ENCODE data around the gene CD300LF. TPM values are rescaled to one million over a fixed set of nuclear protein-coding genes. Genes with fewer than 3 reads are reported as not detected.

The CD300LF gene
- total RNA-seq, 2 experiments from 2014 or later, result not detected

- ATAC-seq (no peak), DNase-seq (no peak)
- Mint-ChIP-seq H3K4me1 (ENCODE audit: low read depth) (peaks cover 15% of the 10 kb centered on the region), H3K36me3 (ENCODE audit: low read depth) (no peaks in the 10 kb centered on the region), H3K9me3 (ENCODE audit: insufficient read depth) (no peaks in the 10 kb centered on the region), H3K4me3 (no peak overlapping the region), H3K27me3 (ENCODE audit: low read depth) (peaks cover 42% of the 10 kb centered on the region), H3K27ac (no peak overlapping the region)
- ChIA-PET CTCF (interaction anchor here (2.3 kb wide), 1 partner anchor 25 kb away, joined by 10 read pairs; no protein-coding TSS in a partner anchor), POLR2A (interaction anchor here (0.6 kb wide), 1 partner anchor 12 kb away, joined by 3 read pairs; no protein-coding TSS in a partner anchor)
Observed at GRCh38 chr17:74682028-74682427, 30.7 kb downstream of the CD300LF start.

- no peak overlapping the region for H3K27ac Mint-ChIP-seq
- H3K27me3 Mint-ChIP-seq (ENCODE audit: low read depth), result peaks cover 43% of the 10 kb centered on the region
- ATAC-seq, result no peak
- CTCF ChIA-PET, result interaction anchor here (2.3 kb wide), 1 partner anchor 24 kb away, joined by 10 read pairs; no protein-coding TSS in a partner anchor
- no peak overlapping the region for H3K4me3 Mint-ChIP-seq
- POLR2A ChIA-PET, result no interaction called here
- no peak for DNase-seq
- H3K9me3 Mint-ChIP-seq (ENCODE audit: insufficient read depth), result no peaks in the 10 kb centered on the region
- H3K4me1 Mint-ChIP-seq (ENCODE audit: low read depth), result peaks cover 15% of the 10 kb centered on the region
- H3K36me3 Mint-ChIP-seq (ENCODE audit: low read depth), result no peaks in the 10 kb centered on the region
Observed at GRCh38 chr17:74680941-74681340, 31.8 kb downstream of the CD300LF start.

- Mint-ChIP-seq H3K36me3 (ENCODE audit: low read depth) (no peaks in the 10 kb centered on the region), H3K27me3 (ENCODE audit: low read depth) (peaks cover 41% of the 10 kb centered on the region), H3K4me3 (no peak overlapping the region), H3K4me1 (ENCODE audit: low read depth) (peaks cover 15% of the 10 kb centered on the region), H3K27ac (no peak overlapping the region), H3K9me3 (ENCODE audit: insufficient read depth) (no peaks in the 10 kb centered on the region)
- POLR2A ChIA-PET, result no interaction called here
- ATAC-seq, result no peak
- no peak for DNase-seq
- CTCF ChIA-PET, result interaction anchor here (2.3 kb wide), 1 partner anchor 23 kb away, joined by 10 read pairs; no protein-coding TSS in a partner anchor
Observed at GRCh38 chr17:74680213-74680612, 32.5 kb downstream of the CD300LF start.

GRCh38 chr17:74679374-74679773, 33.3 kb downstream of the CD300LF start:
- ChIA-PET POLR2A (no interaction called here), CTCF (no interaction called here)
- Mint-ChIP-seq H3K36me3 (ENCODE audit: low read depth) (no peaks in the 10 kb centered on the region), H3K4me3 (no peak overlapping the region), H3K9me3 (ENCODE audit: insufficient read depth) (no peaks in the 10 kb centered on the region), H3K27ac (no peak overlapping the region), H3K4me1 (ENCODE audit: low read depth) (peaks cover 15% of the 10 kb centered on the region), H3K27me3 (ENCODE audit: low read depth) (peaks cover 44% of the 10 kb centered on the region)
- no peak for ATAC-seq
- no peak for DNase-seq

- Mint-ChIP-seq H3K9me3 (ENCODE audit: insufficient read depth) (no peaks in the 10 kb centered on the region), H3K27ac (no peak overlapping the region), H3K27me3 (ENCODE audit: low read depth) (peaks cover 44% of the 10 kb centered on the region), H3K36me3 (ENCODE audit: low read depth) (no peaks in the 10 kb centered on the region), H3K4me3 (no peak overlapping the region), H3K4me1 (ENCODE audit: low read depth) (peaks cover 15% of the 10 kb centered on the region)
- ChIA-PET POLR2A (no interaction called here), CTCF (interaction anchor here (1.6 to 3.8 kb wide), 2 partner anchors 21 to 59 kb away, joined by 5 to 29 read pairs; partner anchors contain the start of gene RAB37)
- DNase-seq (no peak), ATAC-seq (no peak)
Observed at GRCh38 chr17:74678541-74678940, 34.2 kb downstream of the CD300LF start.

GRCh38 chr17:74677558-74678466, 34.9 kb downstream of the CD300LF start:
- no peak for ATAC-seq

GRCh38 chr17:74671031-74671771, 41.5 kb downstream of the CD300LF start:
- Mint-ChIP-seq H3K4me1 (ENCODE audit: low read depth) (no peaks in the 10 kb centered on the region), H3K9me3 (ENCODE audit: insufficient read depth) (peaks cover 3% of the 10 kb centered on the region), H3K27me3 (ENCODE audit: low read depth) (peaks cover 56% of the 10 kb centered on the region), H3K4me3 (no peak overlapping the region), H3K27ac (no peak overlapping the region), H3K36me3 (ENCODE audit: low read depth) (no peaks in the 10 kb centered on the region)
- CTCF ChIA-PET, result interaction anchor here (0.6 to 6.6 kb wide), 4 partner anchors 13 to 191 kb away, joined by 3 to 40 read pairs (median 19); partner anchors contain the start of gene RAB37
- ATAC-seq (peak; percentile 99), DNase-seq (peak; percentile 86)
- POLR2A ChIA-PET, result interaction anchor here (0.5 to 1.0 kb wide), 2 partner anchors 22 to 65 kb away, joined by 3 read pairs; no protein-coding TSS in a partner anchor

More at GRCh38 chr17:74677558-74678466, 34.9 kb downstream of the CD300LF start:
- H3K36me3 Mint-ChIP-seq (ENCODE audit: low read depth), result no peaks in the 10 kb centered on the region
- peak; percentile 25 for DNase-seq
- ChIA-PET CTCF (interaction anchor here (1.6 to 3.8 kb wide), 3 partner anchors 20 to 60 kb away, joined by 5 to 29 read pairs (median 6); partner anchors contain the start of gene RAB37), POLR2A (no interaction called here)
- H3K4me1 Mint-ChIP-seq (ENCODE audit: low read depth), result peaks cover 15% of the 10 kb centered on the region
- H3K27ac Mint-ChIP-seq, result no peak overlapping the region
- H3K27me3 Mint-ChIP-seq (ENCODE audit: low read depth), result peaks cover 44% of the 10 kb centered on the region
- no peak overlapping the region for H3K4me3 Mint-ChIP-seq
- no peaks in the 10 kb centered on the region for H3K9me3 Mint-ChIP-seq (ENCODE audit: insufficient read depth)

- DNase-seq (no peak), ATAC-seq (no peak)
- Mint-ChIP-seq H3K4me1 (ENCODE audit: low read depth) (no peaks in the 10 kb centered on the region), H3K27ac (no peak overlapping the region), H3K27me3 (ENCODE audit: low read depth) (peaks cover 54% of the 10 kb centered on the region), H3K36me3 (ENCODE audit: low read depth) (no peaks in the 10 kb centered on the region), H3K4me3 (no peak overlapping the region), H3K9me3 (ENCODE audit: insufficient read depth) (peaks cover 3% of the 10 kb centered on the region)
- CTCF ChIA-PET, result interaction anchor here (6.0 to 6.6 kb wide), 2 partner anchors 12 to 67 kb away, joined by 35 to 40 read pairs; partner anchors contain the start of gene RAB37
- POLR2A ChIA-PET, result interaction anchor here (1.0 kb wide), 1 partner anchor 66 kb away, joined by 3 read pairs; no protein-coding TSS in a partner anchor
Observed at GRCh38 chr17:74670329-74670728, 42.4 kb downstream of the CD300LF start.

GRCh38 chr17:74663561-74663960, 49.2 kb downstream of the CD300LF start:
- ATAC-seq, result no peak

GRCh38 chr17:74659889-74660288, 52.8 kb downstream of the CD300LF start:
- Mint-ChIP-seq H3K9me3 (ENCODE audit: insufficient read depth) (no peaks in the 10 kb centered on the region), H3K27me3 (ENCODE audit: low read depth) (peaks cover 56% of the 10 kb centered on the region), H3K4me1 (ENCODE audit: low read depth) (peaks cover 5% of the 10 kb centered on the region), H3K4me3 (no peak overlapping the region), H3K36me3 (ENCODE audit: low read depth) (no peaks in the 10 kb centered on the region), H3K27ac (no peak overlapping the region)
- ChIA-PET CTCF (interaction anchor here (1.0 to 6.6 kb wide), 4 partner anchors 11 to 111 kb away, joined by 4 to 284 read pairs (median 22); partner anchors contain the start of gene RAB37), POLR2A (interaction anchor here (0.9 kb wide), 1 partner anchor 78 kb away, joined by 3 read pairs; no protein-coding TSS in a partner anchor)
- no peak for ATAC-seq
- no peak for DNase-seq

More at GRCh38 chr17:74663561-74663960, 49.2 kb downstream of the CD300LF start:
- no peak overlapping the region for H3K27ac Mint-ChIP-seq
- no peaks in the 10 kb centered on the region for H3K9me3 Mint-ChIP-seq (ENCODE audit: insufficient read depth)
- H3K4me1 Mint-ChIP-seq (ENCODE audit: low read depth), result no peaks in the 10 kb centered on the region
- DNase-seq, result no peak
- H3K27me3 Mint-ChIP-seq (ENCODE audit: low read depth), result peaks cover 59% of the 10 kb centered on the region
- H3K4me3 Mint-ChIP-seq, result no peak overlapping the region
- POLR2A ChIA-PET, result no interaction called here
- CTCF ChIA-PET, result interaction anchor here (2.5 to 2.9 kb wide), 2 partner anchors 74 to 128 kb away, joined by 12 to 17 read pairs; partner anchors contain the start of gene RAB37
- H3K36me3 Mint-ChIP-seq (ENCODE audit: low read depth), result no peaks in the 10 kb centered on the region

GRCh38 chr17:74658620-74659019, 54.1 kb downstream of the CD300LF start:
- Mint-ChIP-seq H3K4me3 (no peak overlapping the region), H3K27ac (no peak overlapping the region), H3K27me3 (ENCODE audit: low read depth) (peaks cover 49% of the 10 kb centered on the region), H3K9me3 (ENCODE audit: insufficient read depth) (no peaks in the 10 kb centered on the region), H3K36me3 (ENCODE audit: low read depth) (no peaks in the 10 kb centered on the region), H3K4me1 (ENCODE audit: low read depth) (peaks cover 5% of the 10 kb centered on the region)
- DNase-seq (no peak), ATAC-seq (no peak)
- POLR2A ChIA-PET, result no interaction called here
- CTCF ChIA-PET, result interaction anchor here (1.9 to 6.6 kb wide), 12 partner anchors 12 to 302 kb away, joined by 8 to 284 read pairs (median 32); partner anchors contain the start of gene RAB37
